Kidney (tissue), 22 donors: ENCODE data around the gene ZC3H7A. TPM values are rescaled to one million over a fixed set of nuclear protein-coding genes. Genes with fewer than 3 reads are reported as not detected.

ENCODE experiments used
- DNase-seq, 5 donors: peaks; one replicate each; pipeline ENCODE4 v3.0.0-alpha.2; 2013 to 2020
- FAIRE-seq: peaks from 2 replicates; lab custom pipeline; 2012; peaks lifted over from hg19 to GRCh38; lab: Jason Lieb, UNC
- H3K27ac ChIP-seq, 2 donors: one replicate each; pipeline ENCODE4 v1.7.0; 2013; ENCODE audit warnings: low read depth in 2 of 2, low read length in 2 of 2, inconsistent platforms in 1 of 2
- H3K27me3 ChIP-seq: one replicate; pipeline ENCODE4 v1.7.1; 2013; ENCODE audit warnings: low read length, inconsistent platforms; ENCODE audit not compliant: control insufficient read depth, insufficient read depth
- H3K36me3 ChIP-seq, 3 donors: one replicate each; pipeline versions ENCODE4 v1.7.0 to v1.7.1; 2013; ENCODE audit warnings: low read length in 3 of 3, control low read depth in 1 of 3, inconsistent platforms in 1 of 3; ENCODE audit not compliant: insufficient read depth in 3 of 3, control insufficient read depth in 2 of 3
- H3K4me1 ChIP-seq, 3 donors: one replicate each; pipeline versions ENCODE4 v1.7.0 to v1.7.1; 2013; ENCODE audit warnings: low read length in 3 of 3, inconsistent platforms in 1 of 3, low read depth in 1 of 3; ENCODE audit not compliant: control insufficient read depth in 2 of 3, insufficient read depth in 2 of 3
- H3K4me3 ChIP-seq, 3 donors: one replicate each; pipeline versions ENCODE4 v1.7.0 to v1.8.1; 2013; ENCODE audit warnings: low read length in 3 of 3, control low read depth in 1 of 3, inconsistent platforms in 1 of 3
- H3K9ac ChIP-seq, 3 donors: one replicate each; pipeline versions ENCODE4 v1.7.0 to v1.7.1; 2013; ENCODE audit warnings: low read length in 3 of 3, control low read depth in 1 of 3, inconsistent platforms in 1 of 3
- H3K9me3 ChIP-seq, 3 donors: one replicate each; pipeline versions ENCODE4 v1.7.0 to v1.7.1; 2013; ENCODE audit warnings: low read length in 3 of 3, control low read depth in 1 of 3, inconsistent platforms in 1 of 3; ENCODE audit not compliant: control insufficient read depth in 2 of 3, insufficient read depth in 1 of 3
- intact Hi-C: fragments of 100-400 bp; cut with DNase I; formaldehyde crosslinking; loops from one replicate; pipeline ENCODE4 v1.11.1; 2022
- long read RNA-seq, 10 donors: library from polyadenylated mRNA in 1 of 10; unstranded in 1 of 10; transcript quantifications; one replicate each; pipeline ENCODE4 v2.0.0 and lab custom pipeline, GENCODE V29; 2021 to 2026
- polyA plus RNA-seq: library from polyadenylated mRNA; stranded (reverse); fragments of 350-450 nt; fragmentation: Illumina TruSeq; extraction: RNeasy Lipid Tissue Mini Kit (QIAGEN cat#74804); gene quantifications from one replicate; pipeline ENCODE4 v1.2.3, GENCODE V29; 2014; ENCODE audit warnings: low read depth, low replicate concordance; ENCODE audit not compliant: insufficient read depth
- total RNA-seq: library from RNA; stranded (reverse); fragmentation: NEBNext Ultra II Directional; extraction: Animal tissue kit (Norgen Biotek cat#: 25700); gene quantifications from one replicate; pipeline ENCODE4 v1.2.1, GENCODE V29; 2021
- TF ChIP-seq, protein P1 (sequence below): IDR thresholded peaks from 3 replicates; pipeline ENCODE4 v1.5.1; 2012; ENCODE audit warnings: mild to moderate bottlenecking, moderate library complexity, borderline replicate concordance; ENCODE audit not compliant: insufficient read depth; ENCODE audit errors: extremely low read depth
- donor health status: control.
- donor health status: control.
- donor health status: control.
- donor health status: control.
- donor health status: control.
- donor health status: DM: yes; HTN: yes; CAD: no.
- donor health status: Normal renal cell carcinoma (clear cell type).

The ZC3H7A gene, protein sequence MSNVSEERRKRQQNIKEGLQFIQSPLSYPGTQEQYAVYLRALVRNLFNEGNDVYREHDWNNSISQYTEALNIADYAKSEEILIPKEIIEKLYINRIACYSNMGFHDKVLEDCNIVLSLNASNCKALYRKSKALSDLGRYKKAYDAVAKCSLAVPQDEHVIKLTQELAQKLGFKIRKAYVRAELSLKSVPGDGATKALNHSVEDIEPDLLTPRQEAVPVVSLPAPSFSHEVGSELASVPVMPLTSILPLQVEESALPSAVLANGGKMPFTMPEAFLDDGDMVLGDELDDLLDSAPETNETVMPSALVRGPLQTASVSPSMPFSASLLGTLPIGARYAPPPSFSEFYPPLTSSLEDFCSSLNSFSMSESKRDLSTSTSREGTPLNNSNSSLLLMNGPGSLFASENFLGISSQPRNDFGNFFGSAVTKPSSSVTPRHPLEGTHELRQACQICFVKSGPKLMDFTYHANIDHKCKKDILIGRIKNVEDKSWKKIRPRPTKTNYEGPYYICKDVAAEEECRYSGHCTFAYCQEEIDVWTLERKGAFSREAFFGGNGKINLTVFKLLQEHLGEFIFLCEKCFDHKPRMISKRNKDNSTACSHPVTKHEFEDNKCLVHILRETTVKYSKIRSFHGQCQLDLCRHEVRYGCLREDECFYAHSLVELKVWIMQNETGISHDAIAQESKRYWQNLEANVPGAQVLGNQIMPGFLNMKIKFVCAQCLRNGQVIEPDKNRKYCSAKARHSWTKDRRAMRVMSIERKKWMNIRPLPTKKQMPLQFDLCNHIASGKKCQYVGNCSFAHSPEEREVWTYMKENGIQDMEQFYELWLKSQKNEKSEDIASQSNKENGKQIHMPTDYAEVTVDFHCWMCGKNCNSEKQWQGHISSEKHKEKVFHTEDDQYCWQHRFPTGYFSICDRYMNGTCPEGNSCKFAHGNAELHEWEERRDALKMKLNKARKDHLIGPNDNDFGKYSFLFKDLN
- total RNA-seq (59.5 TPM), polyA plus RNA-seq (23.8 TPM)
- long read RNA-seq, donor 1, partial matches to known transcripts: 0 of 4 reads
- long read RNA-seq, donor 1, other reads (novel, unspliced or antisense): 0 of 4 reads
- long read RNA-seq, donor 2, transcript ZC3H7A-214 (4 exons, 2,632 nt): major isoform, 5 of 14 reads
- long read RNA-seq, donor 2, partial matches to known transcripts: 5 of 14 reads
- long read RNA-seq, donor 2, other reads (novel, unspliced or antisense): 0 of 14 reads
- long read RNA-seq, donor 3, partial matches to known transcripts: 0 of 9 reads
- long read RNA-seq, donor 3, other reads (novel, unspliced or antisense): 0 of 9 reads
- long read RNA-seq, donor 4, partial matches to known transcripts: 0 of 3 reads
- long read RNA-seq, donor 4, other reads (novel, unspliced or antisense): 0 of 3 reads
- long read RNA-seq, donor 5, partial matches to known transcripts: 0 of 1 reads
- long read RNA-seq, donor 5, other reads (novel, unspliced or antisense): 0 of 1 reads
- long read RNA-seq, donor 6, partial matches to known transcripts: 0 of 2 reads
- long read RNA-seq, donor 6, other reads (novel, unspliced or antisense): 0 of 2 reads
- long read RNA-seq, donor 7, transcript ZC3H7A-201 (23 exons, 3,825 nt): major isoform, 16 of 31 reads
- long read RNA-seq, donor 7, partial matches to known transcripts: 7 of 31 reads
- long read RNA-seq, donor 7, other reads (novel, unspliced or antisense): 8 of 31 reads
- long read RNA-seq, donor 8, partial matches to known transcripts: 0 of 4 reads
- long read RNA-seq, donor 8, other reads (novel, unspliced or antisense): 0 of 4 reads
- long read RNA-seq, donor 9, partial matches to known transcripts: 0 of 1 reads
- long read RNA-seq, donor 9, other reads (novel, unspliced or antisense): 0 of 1 reads
- long read RNA-seq, donor 10, partial matches to known transcripts: 0 of 6 reads
- long read RNA-seq, donor 10, other reads (novel, unspliced or antisense): 0 of 6 reads

DNA sequence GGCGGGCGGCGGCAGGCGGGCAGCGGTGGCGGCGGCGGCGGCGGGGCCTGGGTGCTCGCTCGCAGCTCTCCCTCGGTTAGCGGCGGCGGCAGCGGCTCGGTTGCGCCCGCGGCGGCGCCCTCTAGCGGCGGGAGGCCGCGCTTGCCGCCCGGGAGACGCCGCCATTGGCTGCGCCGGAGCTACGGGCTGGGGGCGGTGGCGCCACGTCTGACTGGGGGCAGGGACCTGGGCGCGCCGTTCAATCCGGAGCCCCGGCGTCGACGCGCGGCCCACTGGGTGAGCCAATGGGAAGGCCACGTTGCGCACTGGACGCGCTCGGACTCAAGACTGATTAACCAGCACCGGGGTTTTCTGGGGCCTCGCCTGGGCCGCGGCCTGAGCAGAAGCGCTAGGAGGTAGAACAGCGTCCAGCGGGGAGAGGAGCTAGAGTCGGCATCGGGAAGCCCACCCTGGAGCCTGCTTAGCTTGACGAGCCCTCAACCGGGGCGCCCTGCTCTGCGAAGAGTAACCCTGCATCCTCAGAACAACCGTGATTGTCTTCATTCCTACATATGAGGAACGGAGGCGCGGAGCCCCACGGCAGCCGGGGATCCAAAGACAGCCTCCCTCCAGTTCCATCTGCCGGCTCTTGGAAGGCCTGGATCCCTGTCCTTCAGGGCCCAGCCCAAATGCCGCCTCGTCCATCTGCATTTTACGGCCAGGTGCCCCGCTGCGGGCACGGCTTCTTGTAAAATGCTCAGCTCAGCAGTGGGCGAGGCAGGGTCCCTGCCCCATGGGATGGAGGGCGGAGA, at the start of gene ZC3H7A:
Gene ZC3H7A (minus strand): TSS at position 93 of the 791 bp plus-strand sequence. CDS start 14,904 bp downstream, outside the sequence.
- peaks cover 0 to 3% (median 2%) of the 10 kb centered on the region in 3 donors for H3K36me3 ChIP-seq
- TF ChIP-seq, protein P1, sequence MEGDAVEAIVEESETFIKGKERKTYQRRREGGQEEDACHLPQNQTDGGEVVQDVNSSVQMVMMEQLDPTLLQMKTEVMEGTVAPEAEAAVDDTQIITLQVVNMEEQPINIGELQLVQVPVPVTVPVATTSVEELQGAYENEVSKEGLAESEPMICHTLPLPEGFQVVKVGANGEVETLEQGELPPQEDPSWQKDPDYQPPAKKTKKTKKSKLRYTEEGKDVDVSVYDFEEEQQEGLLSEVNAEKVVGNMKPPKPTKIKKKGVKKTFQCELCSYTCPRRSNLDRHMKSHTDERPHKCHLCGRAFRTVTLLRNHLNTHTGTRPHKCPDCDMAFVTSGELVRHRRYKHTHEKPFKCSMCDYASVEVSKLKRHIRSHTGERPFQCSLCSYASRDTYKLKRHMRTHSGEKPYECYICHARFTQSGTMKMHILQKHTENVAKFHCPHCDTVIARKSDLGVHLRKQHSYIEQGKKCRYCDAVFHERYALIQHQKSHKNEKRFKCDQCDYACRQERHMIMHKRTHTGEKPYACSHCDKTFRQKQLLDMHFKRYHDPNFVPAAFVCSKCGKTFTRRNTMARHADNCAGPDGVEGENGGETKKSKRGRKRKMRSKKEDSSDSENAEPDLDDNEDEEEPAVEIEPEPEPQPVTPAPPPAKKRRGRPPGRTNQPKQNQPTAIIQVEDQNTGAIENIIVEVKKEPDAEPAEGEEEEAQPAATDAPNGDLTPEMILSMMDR: peak; percentile 86
- peak within 1 kb of the TSS; percentile 81 to 85 (median 84) for H3K4me3 ChIP-seq
- H3K9ac ChIP-seq: peak within 1 kb of the TSS; percentile 76 to 97 (median 89)
- peak within 1 kb of the TSS; percentile 95 to 98 for H3K27ac ChIP-seq
- peaks cover 0 to 31% (median 29%) of the 10 kb centered on the region in 3 donors for H3K4me1 ChIP-seq
- no peaks in the 10 kb centered on the region for H3K9me3 ChIP-seq
- no peaks in the 10 kb centered on the region for H3K27me3 ChIP-seq
- no peak for FAIRE-seq
- DNase-seq: peak; percentile 98 to 99 (median 98)
- intact Hi-C loops: no loop called here

DNA sequence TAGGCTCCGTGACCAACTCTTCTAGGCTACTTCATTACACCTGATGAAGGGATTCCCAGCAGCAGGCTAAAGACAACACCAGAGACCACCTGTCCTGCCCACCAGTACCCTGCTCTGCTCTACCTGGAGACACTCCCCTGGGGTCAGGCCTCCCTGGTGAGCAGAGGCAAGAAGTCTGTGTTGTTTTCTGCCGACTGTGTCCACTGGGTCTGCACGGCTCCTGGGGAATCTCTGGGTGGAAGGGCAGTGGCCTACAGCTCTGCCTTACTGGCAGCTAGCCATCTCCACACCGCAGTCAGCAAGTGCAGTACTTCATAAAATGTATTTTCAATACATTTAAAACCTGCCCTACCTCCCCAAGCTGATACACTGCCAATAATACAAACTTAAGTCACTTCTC, 47.4 kb upstream of the ZC3H7A start:
- peaks cover 22 to 62% (median 39%) of the 10 kb centered on the region in 3 donors for H3K36me3 ChIP-seq
- intact Hi-C loops: no loop called here
- DNase-seq: no peak
- H3K27me3 ChIP-seq: no peaks in the 10 kb centered on the region
- no peak overlapping the region for H3K9ac ChIP-seq
- TF ChIP-seq, protein P1: no peak
- no peak overlapping the region for H3K27ac ChIP-seq
- H3K9me3 ChIP-seq: no peaks in the 10 kb centered on the region
- FAIRE-seq: no peak
- H3K4me3 ChIP-seq: no peak overlapping the region
- no peaks in the 10 kb centered on the region for H3K4me1 ChIP-seq
